ENCODE data around the gene UTP3. TPM values are rescaled to one million over a fixed set of nuclear protein-coding genes. Genes with fewer than 3 reads are reported as not detected.

UTP3 gene
- total and polyA plus RNA-seq, 9 of the 15 experiments (the other 6 are each of a cell fraction or from before 2014, with no cell fraction given) = 11.9 to 69.3 (median 34.0) TPM

- TF ChIP-seq MYNN (IDR thresholded peaks at IDR 0.05) = no peak
- TF ChIP-seq MYNN (CRISPR knock-in tag; IDR thresholded peaks at IDR 0.05) = no peak
Measured at GRCh38 chr4:70666369-70666768, 22.0 kb upstream of the UTP3 start, which contains the start of gene JCHAIN (continued).

- H4K20me1 ChIP-seq (replicated peaks; ENCODE audit: control insufficient read depth, insufficient read depth, low read length) = no peaks in the 10 kb centered on the region
- CTCF ChIA-PET (ENCODE audit: low intra/inter-chr PET ratio) = no interaction called here
- H3K27ac ChIP-seq (ENCODE audit: extremely low read depth, low read depth, low read length) = no peak overlapping the region
- ATAC-seq = no peak
- H3K9ac ChIP-seq (ENCODE audit: insufficient read depth in 1 of 2, low read depth in 2 of 2, low read length in 2 of 2) = no peak overlapping the region
- H3K9me3 ChIP-seq (replicated peaks; ENCODE audit: control insufficient read depth, insufficient read depth, low read depth, low read length) = no peaks in the 10 kb centered on the region
- H3K9me1 ChIP-seq (ENCODE audit: control insufficient read depth, insufficient read depth, low read length) = no peaks in the 10 kb centered on the region
- no peaks in the 10 kb centered on the region for H3K79me2 ChIP-seq (ENCODE audit: control insufficient read depth, insufficient read depth, low read length)
- whole genome bisulfite sequencing (ENCODE audit: insufficient coverage, low coverage, missing lambda C conversion rate) = 20% methylated on average over 3 of the region's 3 CpGs
- H3K4me3 ChIP-seq = no peak overlapping the region
- TF ChIP-seq IRF9 (tag; IDR thresholded peaks at IDR 0.05) = no peak
- no peak for TF ChIP-seq MEF2A (IDR thresholded peaks at IDR 0.05; ENCODE audit: control insufficient read depth, low read depth, low read length)
- TF ChIP-seq GTF2A2 (tag; IDR thresholded peaks at IDR 0.05) = no peak
- no peak for TF ChIP-seq POU5F1 (IDR thresholded peaks at IDR 0.05; ENCODE audit: borderline replicate concordance, low read depth, low read length, partially characterized antibody)
- TF ChIP-seq MYBL2 (IDR thresholded peaks at IDR 0.05; ENCODE audit: low read depth) = no peak
- no peak for TF ChIP-seq MYBL2 (CRISPR knock-in tag; IDR thresholded peaks at IDR 0.05; ENCODE audit: borderline replicate concordance)
- TF ChIP-seq MXD1 (CRISPR knock-in tag; IDR thresholded peaks at IDR 0.05; ENCODE audit: borderline replicate concordance, poor library complexity, severe bottlenecking) = no peak
- no peak for TF ChIP-seq FOXK2 (conservative IDR thresholded peaks at IDR 0.05 in 1 of 2, IDR thresholded peaks at IDR 0.05 in 1 of 2; ENCODE audit: low read depth in 2 of 2)
- no peak for TF ChIP-seq TAF7 (tag; IDR thresholded peaks at IDR 0.05)
- TF ChIP-seq ZNF778 (CRISPR knock-in tag; IDR thresholded peaks at IDR 0.05) = no peak
- TF ChIP-seq ARHGAP35 (IDR thresholded peaks at IDR 0.05; ENCODE audit: partially characterized antibody) = no peak
- TF ChIP-seq FOXJ2 (tag; IDR thresholded peaks at IDR 0.05) = no peak
- no peak for TF ChIP-seq ZNF785 (CRISPR knock-in tag; IDR thresholded peaks at IDR 0.05)
- no peak for TF ChIP-seq USF1 (CRISPR knock-in tag; IDR thresholded peaks at IDR 0.05)
- TF ChIP-seq RBM22 (IDR thresholded peaks at IDR 0.05; ENCODE audit: low read depth, low read length, poor library complexity, severe bottlenecking) = no peak
- peak overlapping the region; percentile 29; the same call in 1 of the 2 replicates for H2AFZ ChIP-seq (ENCODE audit: low read depth, low read length)
- DNase-seq (ENCODE audit: extremely low read depth in 1 of 4, low spot score in 3 of 4) = no peak
- intact Hi-C loops (cut with micrococcal nuclease) = no loop called here
- no peak overlapping the region for H3K4me2 ChIP-seq (ENCODE audit: insufficient read depth, low read length)
- H3K36me3 ChIP-seq (ENCODE audit: control insufficient read depth, insufficient read depth, low read length) = no peaks in the 10 kb centered on the region
- in situ Hi-C loops (cut with MboI) = no loop called here
- H3K27me3 ChIP-seq (ENCODE audit: control insufficient read depth in 2 of 2, insufficient read depth in 2 of 2, low read length in 2 of 2) = no peaks in the 10 kb centered on the region
- POLR2A ChIA-PET = no interaction called here
- no TSS peak for BruUV-seq (replicated peaks)
- no peak for FAIRE-seq
- no peaks in the 10 kb centered on the region for H3K4me1 ChIP-seq (replicated peaks in 1 of 2; ENCODE audit: control insufficient read depth in 2 of 2, insufficient read depth in 2 of 2, low read length in 2 of 2)
Measured at GRCh38 chr4:70667740-70668535, 20.4 kb upstream of the UTP3 start.

Measured in K562 (cell line).